HG02943 (cell line): ENCODE data around the gene CAMKMT.

Experiments used
- ATAC-seq: cut with Tn5 transposase; IDR thresholded peaks from one replicate; pipeline ENCODE4 v1.9.1; 2021; ENCODE audit warnings: mild to moderate bottlenecking, low read depth, moderate library complexity; ENCODE audit not compliant: unreplicated experiment

The CAMKMT gene

GRCh38 chr2:44442019-44442418 is 80.3 kb downstream of the CAMKMT start:
- ATAC-seq, result no peak

DNA sequence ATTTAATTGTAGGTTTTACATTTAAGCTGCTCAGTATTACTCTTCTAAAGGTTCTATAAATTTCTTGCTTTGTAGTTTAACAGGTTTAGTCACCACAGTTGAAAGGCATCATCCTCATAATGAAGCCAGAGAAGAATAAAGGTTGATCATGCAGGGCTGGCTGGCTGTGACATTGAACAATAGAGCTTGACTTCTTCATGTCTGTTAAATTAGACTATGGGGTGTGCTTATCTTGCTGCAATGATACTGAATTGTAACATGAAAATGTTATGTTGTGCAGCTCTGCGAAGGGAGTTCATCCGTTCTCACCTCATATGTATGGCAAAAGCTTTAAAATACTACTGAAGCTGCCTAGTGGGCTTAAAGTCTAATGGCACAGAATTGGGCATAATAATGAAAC is 81.8 kb downstream of the CAMKMT start:
- ATAC-seq, result no peak

GRCh38 chr2:44444881-44445280 is 83.1 kb downstream of the CAMKMT start:
- ATAC-seq, result no peak

- no peak for ATAC-seq
Observed at GRCh38 chr2:44448860-44449527, 87.2 kb downstream of the CAMKMT start.

DNA sequence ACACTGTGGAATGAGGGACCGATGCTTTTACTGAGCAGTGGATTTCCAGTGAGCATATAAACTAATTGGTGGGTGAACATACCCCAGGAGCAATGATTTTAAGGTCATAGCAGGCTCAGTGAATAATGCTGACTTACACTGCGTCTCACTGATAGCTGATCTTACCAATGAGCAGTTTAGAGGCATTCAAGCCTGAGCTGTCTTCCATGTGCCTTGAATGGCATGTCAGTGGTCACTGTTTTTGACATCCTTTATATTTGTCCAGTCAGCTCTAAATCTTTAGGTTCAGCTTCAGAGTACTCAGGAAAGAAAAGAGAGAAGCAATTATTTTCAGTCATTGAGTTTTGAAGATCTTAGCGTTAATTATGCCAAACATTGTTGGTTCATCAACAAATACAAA is 88.3 kb downstream of the CAMKMT start:
- no peak for ATAC-seq

DNA sequence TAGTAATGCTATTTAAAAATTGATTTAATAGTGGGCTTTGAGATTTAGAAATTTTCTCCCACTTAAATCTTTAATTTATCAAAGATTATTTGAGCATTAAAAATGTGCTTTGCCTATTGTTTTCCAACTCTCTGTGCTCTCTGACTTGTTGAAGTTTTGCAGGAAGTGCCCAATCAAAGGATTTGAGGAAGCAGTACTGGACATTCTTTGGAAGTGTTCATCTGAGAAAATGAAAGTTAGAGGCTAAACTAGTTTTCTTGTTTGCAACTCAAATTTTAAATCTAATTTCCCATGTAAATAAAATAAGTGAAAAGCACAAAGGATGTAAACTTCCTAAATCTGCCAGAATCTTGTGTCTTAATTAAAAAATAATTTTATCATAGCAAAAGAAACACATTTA is 89.1 kb downstream of the CAMKMT start:
- no peak for ATAC-seq

DNA sequence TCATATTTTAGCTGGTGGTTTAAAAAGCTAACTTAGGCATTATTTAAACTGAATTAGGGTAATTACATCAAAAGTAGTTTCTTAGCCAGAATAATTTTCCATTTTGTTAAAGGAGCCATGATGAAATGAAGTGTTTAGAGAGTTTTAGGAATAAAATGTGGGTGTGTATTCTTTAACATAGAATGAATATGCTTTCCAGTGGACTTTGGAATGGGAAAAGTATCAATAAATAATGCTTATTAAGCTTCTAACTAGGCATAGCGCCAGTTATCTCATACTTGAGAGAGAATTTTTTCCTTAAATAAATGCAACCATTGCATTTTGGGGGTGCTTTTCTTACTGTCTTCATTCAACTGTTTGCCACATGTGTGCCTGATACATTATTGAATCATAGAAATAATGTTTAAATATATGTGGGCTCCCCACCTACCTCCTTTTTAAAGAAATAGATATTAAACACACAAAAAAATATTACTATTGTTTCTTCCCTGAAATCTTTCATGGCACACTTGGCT is 90.4 kb downstream of the CAMKMT start:
- no peak for ATAC-seq

DNA sequence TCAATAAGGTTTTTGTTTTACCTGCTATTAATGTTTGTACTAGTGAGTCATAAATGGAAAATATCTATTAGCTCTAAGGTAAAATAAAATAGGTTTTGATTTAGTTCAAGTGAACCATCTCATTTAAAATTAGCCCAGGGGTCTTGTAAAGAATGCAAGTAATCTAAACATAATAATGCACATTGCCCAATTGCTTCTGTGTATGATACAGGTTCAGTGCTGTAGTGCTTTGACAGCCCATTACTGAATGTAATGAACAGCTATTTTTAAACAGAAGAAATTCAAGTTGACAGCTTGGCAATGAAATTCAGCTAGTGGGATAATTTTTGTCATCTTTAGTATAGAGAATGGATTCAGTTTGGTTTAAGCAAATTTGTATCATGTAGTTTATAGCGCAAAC is 91.5 kb downstream of the CAMKMT start:
- no peak for ATAC-seq

- ATAC-seq, result no peak
Observed at GRCh38 chr2:44455877-44456276, 94.1 kb downstream of the CAMKMT start.

- no peak for ATAC-seq
Observed at GRCh38 chr2:44456946-44457345, 95.2 kb downstream of the CAMKMT start.

DNA sequence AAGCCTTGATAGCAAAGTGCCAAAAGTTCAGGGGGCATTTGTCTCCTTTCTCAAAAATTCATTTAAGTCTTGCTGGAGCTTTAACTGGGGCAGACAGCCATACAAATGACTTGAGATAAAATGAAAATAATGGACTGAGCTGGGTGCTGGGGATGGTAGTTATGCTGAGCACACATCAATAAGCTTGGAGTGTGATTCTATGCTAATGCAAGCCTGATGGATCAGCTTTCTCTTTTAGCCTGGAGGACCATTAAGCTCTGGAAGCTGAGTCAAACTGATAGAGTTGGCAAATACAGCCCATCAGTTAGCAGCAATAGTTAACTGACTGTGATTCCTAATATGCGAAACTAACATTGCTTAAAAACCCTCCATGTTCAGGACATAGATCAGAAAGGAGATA is 98.0 kb downstream of the CAMKMT start:
- no peak for ATAC-seq

DNA sequence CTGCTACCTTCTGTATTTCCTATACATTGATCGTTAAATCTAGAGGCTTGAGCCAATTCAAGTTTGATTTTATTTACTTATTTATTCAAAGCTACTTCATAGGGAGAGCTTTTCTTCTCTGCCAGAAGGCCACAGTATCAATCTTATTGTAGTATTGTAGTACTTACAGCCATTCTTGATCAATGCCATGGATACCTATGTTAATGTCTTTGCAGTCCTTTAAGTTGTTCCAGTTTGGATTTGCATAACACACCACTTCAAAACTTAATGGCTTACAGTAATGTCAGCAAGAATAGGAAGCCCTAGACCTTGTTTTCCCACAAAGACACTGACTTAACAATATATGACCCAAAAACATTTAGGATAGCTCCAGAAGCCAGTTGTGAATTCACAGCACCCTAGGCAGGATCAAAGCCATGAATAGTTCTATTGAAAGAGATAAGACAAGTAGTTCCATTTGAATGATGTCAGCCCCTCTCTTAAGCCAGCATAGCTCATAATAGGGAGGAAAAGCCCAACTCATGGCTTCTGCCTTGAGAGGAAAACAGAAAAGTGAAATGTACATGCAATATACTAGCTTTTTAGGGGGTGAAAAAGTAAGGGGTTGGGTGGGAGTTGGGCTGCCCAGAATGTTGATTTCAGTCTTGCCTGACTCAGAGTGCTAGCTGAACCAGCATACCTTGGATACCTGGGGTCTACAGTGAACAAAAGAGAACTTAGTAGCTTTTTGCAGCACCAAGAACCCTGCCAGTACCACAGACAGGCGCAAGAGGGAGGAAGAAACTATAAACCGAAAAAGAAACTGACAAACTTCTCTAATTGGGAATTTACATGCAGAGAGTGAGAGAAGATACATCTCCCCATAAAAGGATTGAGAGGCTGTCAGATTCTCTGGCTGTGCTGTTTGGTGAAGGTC is 101.4 kb downstream of the CAMKMT start:
- ATAC-seq, result no peak

DNA sequence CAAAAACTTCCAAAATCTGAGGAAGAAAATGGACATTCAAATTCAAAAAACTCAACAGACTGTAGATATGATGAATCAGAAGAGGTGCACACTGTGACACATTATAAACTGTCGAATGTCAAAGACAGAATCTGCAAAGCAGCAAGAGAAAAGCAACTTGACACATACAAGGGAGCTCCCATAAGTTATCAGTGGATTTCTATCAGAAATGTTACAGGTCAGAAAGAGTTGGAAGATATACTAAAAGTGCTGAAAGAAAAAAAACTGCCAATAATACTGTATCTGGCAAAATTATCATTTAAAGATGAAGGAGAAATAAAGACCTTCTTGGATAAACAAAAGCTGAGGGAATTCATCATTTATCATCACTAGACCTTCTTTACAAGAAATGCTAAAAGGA is 102.7 kb downstream of the CAMKMT start:
- ATAC-seq, result no peak

DNA sequence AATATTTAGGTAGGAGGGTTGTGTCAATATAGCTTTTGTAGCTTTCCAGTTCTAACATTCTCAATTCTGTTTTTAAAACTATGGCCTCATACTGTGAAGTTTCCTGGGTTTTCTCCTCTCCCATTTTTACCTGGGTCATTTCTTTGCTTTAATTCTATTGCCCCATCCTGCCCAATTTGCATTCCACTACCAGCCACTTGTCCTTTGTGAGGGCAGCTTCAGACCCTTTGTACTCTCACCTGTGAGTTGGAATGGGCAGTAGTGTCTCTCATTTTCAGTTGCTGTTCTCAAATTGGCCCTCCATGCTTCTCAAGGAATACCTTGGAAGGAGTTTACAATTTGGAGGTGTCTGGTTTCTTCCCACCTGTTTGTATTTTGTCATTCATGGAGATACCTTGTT is 108.4 kb downstream of the CAMKMT start:
- no peak for ATAC-seq

DNA sequence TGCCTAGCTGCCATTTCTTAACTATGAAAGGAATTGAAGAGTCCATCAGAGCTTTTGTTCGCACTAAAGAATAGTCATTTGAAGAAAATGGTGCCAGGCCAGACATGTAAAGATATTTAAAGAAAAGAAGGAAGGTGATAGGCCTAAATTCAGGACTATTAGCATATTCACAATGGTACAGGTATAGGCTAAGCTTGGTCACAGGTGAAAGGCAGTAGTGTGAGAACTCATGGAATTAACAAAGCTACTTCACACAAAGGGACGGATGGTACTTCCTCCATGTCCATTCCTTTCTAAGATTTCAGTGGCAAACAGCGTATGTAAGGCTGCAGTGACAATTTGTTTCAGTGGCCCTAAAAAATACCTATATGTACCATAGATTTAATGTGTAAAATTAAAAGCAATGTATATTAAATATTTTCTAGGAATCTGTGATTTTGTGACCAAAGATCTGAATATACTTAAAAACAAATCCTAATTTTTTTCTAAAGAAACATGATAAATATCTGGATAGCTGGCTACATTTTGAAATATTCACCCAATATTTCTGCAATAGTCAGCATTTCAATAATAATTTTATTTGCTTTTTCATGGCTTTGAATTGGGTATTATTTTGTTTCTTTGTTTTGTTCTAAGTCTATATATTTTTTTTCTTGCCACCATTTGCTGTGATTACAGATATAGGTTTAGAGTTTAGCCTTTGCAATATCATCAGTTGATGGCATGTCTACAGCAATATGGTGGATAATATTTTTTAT is 116.1 kb downstream of the CAMKMT start:
- no peak for ATAC-seq

DNA sequence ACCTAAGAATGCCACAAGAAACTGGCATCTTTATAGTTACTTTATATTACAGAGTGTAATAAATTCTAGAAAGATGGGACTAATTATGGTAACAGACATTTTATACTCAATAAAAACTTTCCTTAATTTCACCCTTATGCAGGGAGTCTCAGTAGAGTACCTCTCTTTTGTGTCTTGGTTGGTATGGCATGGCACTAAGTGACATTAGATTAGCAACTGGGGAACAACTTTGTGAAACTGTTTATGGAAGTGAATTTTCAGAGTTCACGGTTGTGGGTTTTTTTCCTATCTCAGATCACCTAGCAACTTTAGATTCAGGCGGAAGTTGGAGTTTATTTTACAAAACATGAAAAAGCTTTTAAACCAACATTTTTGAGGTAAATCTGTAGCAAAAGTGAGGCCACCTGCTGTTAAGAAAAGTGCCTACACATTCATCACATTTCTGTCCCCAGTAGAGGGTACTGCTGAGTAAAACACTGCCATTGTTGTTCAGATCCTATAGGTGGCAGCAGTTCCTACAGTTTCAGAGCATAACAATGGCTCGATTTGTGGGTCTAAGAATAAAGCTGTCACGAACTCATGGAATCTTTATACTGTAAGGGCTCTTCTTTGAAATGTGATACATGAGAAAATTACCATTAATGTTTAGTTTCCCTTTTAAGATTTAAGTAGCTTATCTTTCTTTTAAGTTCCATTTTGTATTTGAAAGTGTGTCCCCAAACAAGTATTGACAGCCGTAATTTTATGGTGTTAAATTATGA is 117.6 kb downstream of the CAMKMT start:
- ATAC-seq, result no peak

- ATAC-seq, result no peak
Observed at GRCh38 chr2:44480068-44480467, 118.3 kb downstream of the CAMKMT start.

DNA sequence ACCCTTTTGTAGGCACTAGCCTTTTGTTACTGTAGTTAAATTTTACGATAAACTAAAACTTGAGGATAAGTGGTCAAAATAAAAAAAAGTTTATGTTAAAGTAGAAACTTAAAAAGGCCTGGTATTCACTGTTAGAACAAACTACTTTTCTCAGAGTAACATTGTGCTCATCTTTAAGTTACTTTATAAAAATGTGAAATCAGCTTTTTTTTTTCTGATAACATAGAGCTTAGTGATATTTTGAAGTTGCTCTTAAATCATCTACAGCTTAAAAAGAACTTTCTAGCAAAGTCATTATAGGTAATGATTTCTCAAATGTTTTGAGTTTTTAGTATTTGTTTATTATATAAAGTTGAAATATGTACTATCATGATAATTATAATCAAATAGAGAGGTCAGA is 125.3 kb downstream of the CAMKMT start:
- no peak for ATAC-seq

- ATAC-seq, result no peak
Observed at GRCh38 chr2:44490726-44491125, 129.0 kb downstream of the CAMKMT start.

GRCh38 chr2:44494006-44494405 is 132.3 kb downstream of the CAMKMT start:
- no peak for ATAC-seq
